SK-N-SH (cell line): ENCODE data around the gene EIF5B. TPM values are rescaled to one million over a fixed set of nuclear protein-coding genes. Genes with fewer than 3 reads are reported as not detected.

Experiments used
- CTCF ChIA-PET: fragments of 300-600, 350-600 bp; formaldehyde crosslinking; extraction: SDS; loops from one replicate; lab custom pipeline; 2021; lab: Yijun Ruan, JAX
- POLR2A ChIA-PET: fragments of 350-600 bp; sonication (Branson Sonifier 250); formaldehyde crosslinking; extraction: SDS; loops from one replicate; lab custom pipeline; 2020; ENCODE audit warnings: antibody characterized with exemption, inconsistent platforms; lab: Yijun Ruan, JAX
- DNase-seq: peaks from one replicate; pipeline ENCODE4 v3.0.0; 2012
- H2AFZ ChIP-seq: fragments of 200-600 bp; sonication (generic); 2 replicates; pipeline ENCODE4 v1.8.1; 2016; ENCODE audit warnings: antibody characterized with exemption, mild to moderate bottlenecking, low read depth
- H3F3A ChIP-seq: fragments of 200-600 bp; sonication (generic); replicated peaks from 2 replicates; pipeline ENCODE3; 2016; ENCODE audit warnings: antibody characterized with exemption, mild to moderate bottlenecking; ENCODE audit not compliant: insufficient read depth
- H3K27ac ChIP-seq, 2 experiments: fragments of 200-500 bp in 1 of 2; fragments of 200-600 bp in 1 of 2; sonication (Bioruptor generic) in 1 of 2; sonication (generic), shearing (Covaris generic) in 1 of 2; 2 replicates each; pipeline versions ENCODE4 v1.5.1 to v1.6.1; 2014 to 2016; ENCODE audit warnings: low read depth in 2 of 2, inconsistent platforms in 1 of 2, low read length in 1 of 2, mild to moderate bottlenecking in 1 of 2, mixed read lengths in 1 of 2
- H3K27me3 ChIP-seq: fragments of 200-600 bp; sonication (generic), shearing (Covaris generic); 2 replicates; pipeline ENCODE4 v1.6.1; 2016; ENCODE audit warnings: mixed run types; ENCODE audit not compliant: insufficient read depth
- H3K36me3 ChIP-seq, 2 experiments: fragments of 200-500 bp in 1 of 2; fragments of 200-600 bp in 1 of 2; sonication (Bioruptor generic) in 1 of 2; sonication (generic) in 1 of 2; replicated peaks in 1 of 2; 2 replicates each; pipeline versions ENCODE3 to v1.5.1; 2014 to 2016; ENCODE audit warnings: low read length in 1 of 2, mild to moderate bottlenecking in 1 of 2; ENCODE audit not compliant: insufficient read depth in 2 of 2, control insufficient read depth in 1 of 2
- H3K4me1 ChIP-seq, 2 experiments: fragments of 200-500 bp in 1 of 2; fragments of 200-600 bp in 1 of 2; sonication (Bioruptor generic) in 1 of 2; sonication (generic), shearing (Covaris generic) in 1 of 2; 2 replicates each; pipeline versions ENCODE4 v1.5.1 to v1.6.1; 2014 to 2016; ENCODE audit warnings: low read depth in 1 of 2, low read length in 1 of 2, mixed run types in 1 of 2; ENCODE audit not compliant: insufficient read depth in 2 of 2, control insufficient read depth in 1 of 2
- H3K4me2 ChIP-seq: fragments of 200-600 bp; sonication (generic), shearing (Covaris generic); 2 replicates; pipeline ENCODE4 v1.6.1; 2017; ENCODE audit warnings: mixed run types
- H3K4me3 ChIP-seq, 2 experiments: fragments of 200-500 bp in 1 of 2; fragments of 200-600 bp in 1 of 2; sonication (Bioruptor generic) in 1 of 2; sonication (generic), shearing (Covaris generic) in 1 of 2; 2 replicates each; pipeline versions ENCODE4 v1.5.1 to v1.8.1; 2014 to 2016; ENCODE audit warnings: low read depth in 2 of 2, inconsistent platforms in 1 of 2, low read length in 1 of 2, mild to moderate bottlenecking in 1 of 2, mixed read lengths in 1 of 2, moderate library complexity in 1 of 2
- H3K79me2 ChIP-seq: fragments of 200-600 bp; sonication (generic); 2 replicates; pipeline ENCODE4 v1.8.1; 2017; ENCODE audit warnings: mild to moderate bottlenecking; ENCODE audit not compliant: insufficient read depth
- H3K9ac ChIP-seq: fragments of 200-600 bp; sonication (generic); 2 replicates; pipeline ENCODE4 v1.6.1; 2017; ENCODE audit warnings: mixed run types
- H3K9me2 ChIP-seq: fragments of 200-600 bp; sonication (generic); 2 replicates; pipeline ENCODE4 v1.6.1; 2017; ENCODE audit warnings: mixed run types
- H3K9me3 ChIP-seq: fragments of 200-600 bp; sonication (generic); 2 replicates; pipeline ENCODE4 v1.6.1; 2017; ENCODE audit warnings: mixed run types, mild to moderate bottlenecking, moderate library complexity
- H4K20me1 ChIP-seq: fragments of 200-600 bp; sonication (generic); 2 replicates; pipeline ENCODE4 v1.6.1; 2017; ENCODE audit warnings: mild to moderate bottlenecking, mixed run types; ENCODE audit not compliant: insufficient read depth
- CHD2 ChIP-seq: fragments of 150-350 bp; IDR thresholded peaks from 2 replicates; pipeline ENCODE4 v1.6.1; 2018; ENCODE audit warnings: low read length; ENCODE audit not compliant: partially characterized antibody
- CTCF ChIP-seq: fragments of 200-600 bp; sonication (generic); IDR thresholded peaks from 2 replicates; pipeline ENCODE4 v1.6.1; 2017; ENCODE audit warnings: antibody characterized with exemption, mild to moderate bottlenecking, moderate library complexity
- FOXJ3 ChIP-seq: sonication (generic); formaldehyde crosslinking; IDR thresholded peaks from 2 replicates; pipeline ENCODE4 v1.5.1; 2020; ENCODE audit warnings: mild to moderate bottlenecking, missing genetic modification reagents
- IRF3 ChIP-seq: fragments of 150-350 bp; IDR thresholded peaks from 2 replicates; pipeline ENCODE4 v1.6.1; 2016; ENCODE audit warnings: mild to moderate bottlenecking, low read depth, low read length
- RFX5 ChIP-seq: IDR thresholded peaks from 2 replicates; pipeline ENCODE4 v1.6.1; 2012; ENCODE audit warnings: mild to moderate bottlenecking, improper control_type of control experiment, low read length
- RXRA ChIP-seq: IDR thresholded peaks from 2 replicates; pipeline ENCODE4 v1.4.0; 2012; ENCODE audit warnings: low read depth, mild to moderate bottlenecking, borderline replicate concordance
- SIN3A ChIP-seq: IDR thresholded peaks from 2 replicates; pipeline ENCODE4 v1.6.1; 2012; ENCODE audit warnings: low read depth, mild to moderate bottlenecking, low read length, moderate library complexity, borderline replicate concordance
- TAF1 ChIP-seq: IDR thresholded peaks from 2 replicates; pipeline ENCODE4 v1.6.1; 2012; ENCODE audit warnings: low read depth, mild to moderate bottlenecking, low read length, moderate library complexity, borderline replicate concordance
- TCF12 ChIP-seq: IDR thresholded peaks from 2 replicates; pipeline ENCODE4 v1.4.0; 2012
- USF1 ChIP-seq: IDR thresholded peaks from 2 replicates; pipeline ENCODE4 v1.4.0; 2012; ENCODE audit warnings: low read depth, borderline replicate concordance
- USF2 ChIP-seq: fragments of 150-350 bp; IDR thresholded peaks from 2 replicates; pipeline ENCODE4 v1.6.1; 2017; ENCODE audit warnings: antibody characterized with exemption, low read length, low read depth, borderline replicate concordance
- WGBS: methylation state at CpG from one replicate; pipeline ENCODE4 v1.1.6; 2017; ENCODE audit warnings: low lambda C conversion rate; 5-methylcytosine and 5-hydroxymethylcytosine counted together
- polyA plus RNA-seq, 3 experiments: library from polyadenylated mRNA; depleted of rRNA; stranded (reverse); fragments of >200 nt; gene quantifications; 2 replicates each; pipeline ENCODE4 v1.2.3, GENCODE V29; 2012
- TF ChIP-seq, protein P1 (sequence below): IDR thresholded peaks from 2 replicates; pipeline ENCODE4 v1.4.0; 2012; ENCODE audit warnings: low read depth, borderline replicate concordance

Gene EIF5B
- polyA plus RNA-seq, 1 of the 3 experiments (the other 2 are of a cell fraction), result 9.8 TPM

- Histone ChIP-seq H3K27ac (no peak overlapping the region), H2AFZ (no peak overlapping the region), H3K4me1 (no peaks in the 10 kb centered on the region), H3K9me3 (no peaks in the 10 kb centered on the region), H3K4me2 (no peak overlapping the region), H3K4me3 (no peak overlapping the region), H4K20me1 (no peaks in the 10 kb centered on the region), H3K27me3 (no peaks in the 10 kb centered on the region), H3F3A (peaks cover 3% of the 10 kb centered on the region), H3K9ac (no peak overlapping the region), H3K9me2 (no peaks in the 10 kb centered on the region), H3K36me3 (peaks cover 75 to 82% of the 10 kb centered on the region in 2 experiments), H3K79me2 (peaks cover 1% of the 10 kb centered on the region; the same call in 1 of the 2 replicates)
- no peak for TF ChIP-seq CTCF
- no peak for TF ChIP-seq RFX5
- no peak for TF ChIP-seq IRF3
- no peak for TF ChIP-seq FOXJ3
- no peak for TF ChIP-seq TAF1
- TF ChIP-seq TCF12, result no peak
- no peak for TF ChIP-seq RXRA
- TF ChIP-seq CHD2, result no peak
- no peak for TF ChIP-seq SIN3A
- TF ChIP-seq, protein P1, sequence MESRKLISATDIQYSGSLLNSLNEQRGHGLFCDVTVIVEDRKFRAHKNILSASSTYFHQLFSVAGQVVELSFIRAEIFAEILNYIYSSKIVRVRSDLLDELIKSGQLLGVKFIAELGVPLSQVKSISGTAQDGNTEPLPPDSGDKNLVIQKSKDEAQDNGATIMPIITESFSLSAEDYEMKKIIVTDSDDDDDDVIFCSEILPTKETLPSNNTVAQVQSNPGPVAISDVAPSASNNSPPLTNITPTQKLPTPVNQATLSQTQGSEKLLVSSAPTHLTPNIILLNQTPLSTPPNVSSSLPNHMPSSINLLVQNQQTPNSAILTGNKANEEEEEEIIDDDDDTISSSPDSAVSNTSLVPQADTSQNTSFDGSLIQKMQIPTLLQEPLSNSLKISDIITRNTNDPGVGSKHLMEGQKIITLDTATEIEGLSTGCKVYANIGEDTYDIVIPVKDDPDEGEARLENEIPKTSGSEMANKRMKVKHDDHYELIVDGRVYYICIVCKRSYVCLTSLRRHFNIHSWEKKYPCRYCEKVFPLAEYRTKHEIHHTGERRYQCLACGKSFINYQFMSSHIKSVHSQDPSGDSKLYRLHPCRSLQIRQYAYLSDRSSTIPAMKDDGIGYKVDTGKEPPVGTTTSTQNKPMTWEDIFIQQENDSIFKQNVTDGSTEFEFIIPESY, result no peak
- TF ChIP-seq USF2, result no peak
- TF ChIP-seq USF1, result no peak
- ChIA-PET CTCF (no interaction called here), POLR2A (no interaction called here)
- no peak for DNase-seq
- 95% methylated on average over 3 of the region's 3 CpGs for WGBS
These were observed 43.3 kb downstream of the EIF5B start for GRCh38 chr2:99380376-99381010.
